GM12873 (cell line): ENCODE data around the gene TBC1D21.

Experiments
- TF ChIP-seq, protein P1 (sequence below): IDR thresholded peaks from 2 replicates; pipeline ENCODE4 v1.5.1; 2012; ENCODE audit warnings: low read depth, mild to moderate bottlenecking, moderate library complexity, low read length, control low read depth; ENCODE audit not compliant: insufficient read depth; ENCODE audit errors: missing control alignments

The TBC1D21 gene

DNA sequence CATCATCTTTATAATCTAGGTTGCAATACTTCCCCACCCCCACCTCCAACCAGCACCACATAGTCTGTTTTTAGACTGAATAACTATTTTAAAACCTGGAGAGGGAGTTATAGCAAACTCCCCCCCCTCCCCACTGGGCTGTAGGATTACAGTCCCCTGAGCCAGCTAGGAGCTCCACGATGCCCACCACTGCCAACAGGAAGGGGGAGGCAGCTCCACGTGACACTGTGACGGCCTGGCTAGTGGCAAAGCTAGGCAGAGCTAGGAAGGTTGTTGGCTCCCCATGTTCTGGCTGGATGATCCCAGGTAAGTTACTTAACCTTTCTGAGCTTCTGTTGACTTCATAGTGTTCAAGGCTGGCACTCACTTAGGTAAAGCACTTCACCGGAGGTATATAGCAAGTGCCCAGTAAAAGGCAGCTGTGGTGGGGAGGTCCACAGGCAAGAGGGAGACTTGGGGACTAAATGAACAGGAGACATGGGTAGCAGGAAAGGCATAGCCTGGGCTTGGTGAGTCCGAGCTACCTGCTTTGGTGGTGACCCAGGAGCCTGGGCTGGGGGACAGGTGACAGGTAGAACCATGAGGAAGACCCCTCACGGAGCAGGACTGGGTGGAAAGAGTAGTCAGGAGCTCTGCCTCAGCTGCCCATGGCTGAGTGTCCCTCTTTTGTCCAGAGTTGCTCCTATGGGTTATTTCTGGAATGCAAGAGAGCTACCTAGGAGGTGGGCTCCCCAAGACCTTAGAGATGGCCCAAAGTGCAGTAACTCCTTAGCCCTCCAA, 4.0 kb upstream of the TBC1D21 start:
- TF ChIP-seq, protein P1, sequence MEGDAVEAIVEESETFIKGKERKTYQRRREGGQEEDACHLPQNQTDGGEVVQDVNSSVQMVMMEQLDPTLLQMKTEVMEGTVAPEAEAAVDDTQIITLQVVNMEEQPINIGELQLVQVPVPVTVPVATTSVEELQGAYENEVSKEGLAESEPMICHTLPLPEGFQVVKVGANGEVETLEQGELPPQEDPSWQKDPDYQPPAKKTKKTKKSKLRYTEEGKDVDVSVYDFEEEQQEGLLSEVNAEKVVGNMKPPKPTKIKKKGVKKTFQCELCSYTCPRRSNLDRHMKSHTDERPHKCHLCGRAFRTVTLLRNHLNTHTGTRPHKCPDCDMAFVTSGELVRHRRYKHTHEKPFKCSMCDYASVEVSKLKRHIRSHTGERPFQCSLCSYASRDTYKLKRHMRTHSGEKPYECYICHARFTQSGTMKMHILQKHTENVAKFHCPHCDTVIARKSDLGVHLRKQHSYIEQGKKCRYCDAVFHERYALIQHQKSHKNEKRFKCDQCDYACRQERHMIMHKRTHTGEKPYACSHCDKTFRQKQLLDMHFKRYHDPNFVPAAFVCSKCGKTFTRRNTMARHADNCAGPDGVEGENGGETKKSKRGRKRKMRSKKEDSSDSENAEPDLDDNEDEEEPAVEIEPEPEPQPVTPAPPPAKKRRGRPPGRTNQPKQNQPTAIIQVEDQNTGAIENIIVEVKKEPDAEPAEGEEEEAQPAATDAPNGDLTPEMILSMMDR: no peak

DNA sequence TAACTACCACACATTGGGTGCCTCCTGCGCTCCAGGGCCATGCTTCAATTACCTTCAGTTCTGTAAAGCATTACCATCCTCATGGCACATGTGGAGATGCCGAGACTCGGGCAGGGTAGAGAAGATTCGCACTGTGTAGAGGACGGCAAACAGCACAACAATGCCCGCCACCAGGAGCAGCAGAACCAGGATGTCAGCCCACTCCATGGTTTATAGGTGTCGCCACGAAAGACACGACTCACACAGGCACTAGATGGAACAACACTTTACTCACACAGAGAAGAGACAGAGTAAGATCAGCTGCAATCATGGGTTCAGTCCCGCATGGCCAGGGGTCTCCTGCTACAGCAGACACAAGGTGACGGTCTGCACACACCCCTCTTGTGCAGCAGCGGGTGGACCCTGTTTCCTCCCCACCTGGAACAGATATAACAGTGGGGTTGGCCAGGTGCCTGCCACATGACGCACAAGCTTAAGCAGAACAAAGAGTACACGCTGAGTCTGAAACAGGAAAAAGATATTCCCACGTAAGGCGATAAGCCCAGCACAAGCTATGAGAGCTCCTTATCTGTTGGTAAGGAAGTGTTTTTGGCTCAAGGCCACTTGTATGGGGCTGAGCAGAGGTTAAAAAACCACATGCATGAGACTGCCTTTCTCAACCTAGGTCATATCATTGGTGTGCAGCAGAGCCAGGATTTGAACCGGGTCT, 2.5 kb upstream of the TBC1D21 start:
- TF ChIP-seq, protein P1: no peak

DNA sequence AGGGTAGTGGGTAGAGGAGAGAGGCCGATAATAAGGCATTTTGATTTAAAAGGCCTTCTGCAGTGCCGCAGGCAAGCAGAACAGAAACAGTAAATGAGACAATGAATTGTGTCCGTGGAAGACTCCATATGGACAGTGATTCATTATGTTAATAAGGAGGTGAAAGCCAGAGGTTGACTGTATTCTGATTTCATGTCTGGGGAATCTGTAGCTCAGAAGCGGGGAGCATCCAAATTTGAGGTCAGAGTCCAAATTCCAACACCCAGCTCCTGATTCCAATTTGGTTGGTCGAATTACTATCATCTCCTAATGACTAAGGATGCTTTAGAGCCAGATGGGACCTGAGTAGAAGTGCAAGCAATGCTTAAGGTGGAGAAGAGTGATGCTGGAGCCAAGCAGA, 1.0 kb upstream of the TBC1D21 start:
- TF ChIP-seq, protein P1: no peak

DNA sequence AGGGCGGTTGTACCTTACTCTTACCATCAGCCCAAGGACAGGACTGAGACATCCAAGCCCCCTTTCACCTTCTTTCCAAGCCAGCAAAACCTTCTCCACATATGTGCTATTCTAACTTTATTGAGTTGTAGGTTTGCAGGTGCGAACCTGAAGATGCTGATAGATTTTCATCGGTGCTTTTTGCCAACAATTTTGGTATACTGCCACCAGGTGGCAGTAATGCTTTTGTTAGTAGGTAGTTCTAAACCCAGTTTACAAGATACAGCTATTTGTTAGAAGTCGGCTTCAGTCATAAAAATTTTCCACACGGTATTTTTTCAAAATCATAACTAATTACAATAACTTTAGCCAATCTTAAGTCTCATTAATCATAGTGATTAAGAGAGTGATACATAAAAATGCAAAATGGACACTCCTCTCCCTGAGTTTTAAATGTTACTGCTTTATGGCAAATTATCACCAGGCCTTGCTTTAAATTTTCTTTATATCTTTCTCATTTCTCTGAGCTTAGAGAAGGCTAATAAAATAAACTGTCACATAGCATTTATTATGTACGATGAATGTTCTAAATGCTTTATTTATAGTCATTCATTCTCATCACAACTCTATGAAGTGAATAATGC, 636 bp downstream of the TBC1D21 start:
- TF ChIP-seq, protein P1: peak; percentile 70

DNA sequence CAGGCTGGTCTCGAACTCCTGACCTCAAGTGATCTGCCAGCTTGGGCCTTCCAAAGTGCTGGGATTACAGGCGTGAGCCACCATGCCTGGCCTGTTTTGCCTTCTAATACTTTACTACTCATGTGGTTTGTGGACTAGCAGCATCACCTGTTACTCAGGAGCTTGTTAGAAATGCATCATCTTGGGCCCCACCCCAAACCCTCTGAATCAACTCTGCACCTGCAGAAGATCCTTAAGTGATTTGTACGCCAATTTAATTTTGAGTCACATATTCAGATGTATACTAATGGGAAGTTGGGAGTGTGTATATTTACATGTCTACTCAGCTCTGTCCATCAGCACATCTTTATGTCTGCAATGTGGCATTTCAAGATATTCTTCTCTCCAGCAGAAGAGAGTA, 6.1 kb downstream of the TBC1D21 start:
- TF ChIP-seq, protein P1: no peak

DNA sequence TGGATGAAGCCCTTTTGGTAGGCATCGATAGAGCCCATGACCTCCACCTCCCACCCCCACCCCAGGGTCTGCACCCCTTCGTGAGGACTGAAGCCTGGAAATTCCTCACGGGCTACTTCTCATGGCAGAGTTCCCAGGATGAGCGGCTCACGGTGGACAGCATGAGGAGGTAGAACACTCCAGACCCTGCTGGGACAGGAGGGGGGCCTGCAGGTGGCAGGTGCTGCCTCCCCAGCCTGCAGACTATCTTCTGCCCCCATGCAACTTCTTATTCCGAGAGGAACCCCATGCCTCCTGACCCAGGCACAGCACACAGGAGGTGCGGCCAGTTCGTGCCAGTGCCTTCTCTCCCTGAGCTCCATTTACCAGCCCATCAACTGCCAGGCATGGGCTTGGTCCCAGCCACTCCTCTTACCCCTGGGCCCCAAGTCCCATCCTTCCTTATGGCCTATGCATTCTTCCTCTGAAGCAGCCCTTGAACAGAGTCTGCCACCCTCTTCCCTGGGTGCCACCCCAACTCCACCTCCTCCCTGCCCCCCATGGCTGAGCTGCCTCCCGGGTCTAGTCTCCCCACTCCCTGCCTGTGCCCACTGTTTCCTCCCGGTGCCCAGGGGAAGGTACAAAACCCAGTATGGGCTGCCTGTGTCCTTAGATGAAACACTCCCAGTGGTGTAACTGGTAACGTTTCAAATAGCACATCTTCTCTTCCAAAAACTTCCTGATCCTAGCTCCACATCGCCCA, 8.4 kb downstream of the TBC1D21 start:
- TF ChIP-seq, protein P1: no peak
